ENCODE measurements around the gene SORCS3. TPM values are rescaled to one million over a fixed set of nuclear protein-coding genes. Genes with fewer than 3 reads are reported as not detected.

SORCS3 gene
- total RNA-seq, 1 experiment from 2014 or later = 0.18 TPM

- H3K27me3 ChIP-seq (replicated peaks; ENCODE audit: control insufficient read depth, insufficient read depth, low read length) = no peaks in the 10 kb centered on the region
- H3K4me1 ChIP-seq = no peaks in the 10 kb centered on the region
- Mint-ChIP-seq H3K9me3 (ENCODE audit: unreplicated experiment) (no peaks in the 10 kb centered on the region), H3K27me3 (ENCODE audit: insufficient read depth, unreplicated experiment) (peaks cover 11% of the 10 kb centered on the region), H3K4me3 (ENCODE audit: unreplicated experiment) (no peak overlapping the region), H3K27ac (ENCODE audit: unreplicated experiment) (no peak overlapping the region), H3K4me1 (ENCODE audit: low read depth, unreplicated experiment) (no peaks in the 10 kb centered on the region), H3K36me3 (ENCODE audit: insufficient read depth, unreplicated experiment) (no peaks in the 10 kb centered on the region)
- H3K4me3 ChIP-seq (ENCODE audit: low read depth, low read length) = no peak overlapping the region
- ChIA-PET POLR2A (no interaction called here), CTCF (no interaction called here)
- no TSS peak for BruUV-seq (replicated peaks)
- no peak for TF ChIP-seq CTCF (IDR thresholded peaks at IDR 0.05; ENCODE audit: insufficient read depth in 1 of 2, low read depth in 1 of 2, low read length in 1 of 2, severe bottlenecking in 1 of 2, unreplicated experiment in 1 of 2)
- no peaks in the 10 kb centered on the region for H3K36me3 ChIP-seq (ENCODE audit: control insufficient read depth, insufficient read depth, low read length)
- intact Hi-C loops (cut with micrococcal nuclease; ENCODE audit: unreplicated experiment) = no loop called here
- no peak for DNase-seq
- H3K9me3 ChIP-seq = no peaks in the 10 kb centered on the region
Measured at GRCh38 chr10:104731192-104731591, 90.1 kb downstream of the SORCS3 start.

- no peak overlapping the region for H3K4me3 Mint-ChIP-seq (ENCODE audit: unreplicated experiment)
- Histone ChIP-seq H3K4me3 (ENCODE audit: low read depth, low read length) (no peak overlapping the region), H3K4me1 (no peaks in the 10 kb centered on the region), H3K27me3 (replicated peaks; ENCODE audit: control insufficient read depth, insufficient read depth, low read length) (no peaks in the 10 kb centered on the region), H3K9me3 (no peaks in the 10 kb centered on the region), H3K36me3 (ENCODE audit: control insufficient read depth, insufficient read depth, low read length) (no peaks in the 10 kb centered on the region)
- ChIA-PET CTCF (no interaction called here), POLR2A (no interaction called here)
- BruUV-seq (replicated peaks) = no TSS peak
- intact Hi-C loops (cut with micrococcal nuclease; ENCODE audit: unreplicated experiment) = no loop called here
- TF ChIP-seq CTCF (IDR thresholded peaks at IDR 0.05; ENCODE audit: insufficient read depth in 1 of 2, low read depth in 1 of 2, low read length in 1 of 2, severe bottlenecking in 1 of 2, unreplicated experiment in 1 of 2) = no peak
- peaks cover 11% of the 10 kb centered on the region for H3K27me3 Mint-ChIP-seq (ENCODE audit: insufficient read depth, unreplicated experiment)
- no peaks in the 10 kb centered on the region for H3K9me3 Mint-ChIP-seq (ENCODE audit: unreplicated experiment)
- H3K4me1 Mint-ChIP-seq (ENCODE audit: low read depth, unreplicated experiment) = no peaks in the 10 kb centered on the region
- H3K36me3 Mint-ChIP-seq (ENCODE audit: insufficient read depth, unreplicated experiment) = no peaks in the 10 kb centered on the region
- H3K27ac Mint-ChIP-seq (ENCODE audit: unreplicated experiment) = no peak overlapping the region
- no peak for DNase-seq
Measured at GRCh38 chr10:104732222-104732621, 91.1 kb downstream of the SORCS3 start.

- no peak overlapping the region for H3K4me3 Mint-ChIP-seq (ENCODE audit: unreplicated experiment)
- no TSS peak for BruUV-seq (replicated peaks)
- H3K27me3 ChIP-seq (replicated peaks; ENCODE audit: control insufficient read depth, insufficient read depth, low read length) = no peaks in the 10 kb centered on the region
- ChIA-PET CTCF (no interaction called here), POLR2A (no interaction called here)
- H3K4me1 Mint-ChIP-seq (ENCODE audit: low read depth, unreplicated experiment) = no peaks in the 10 kb centered on the region
- DNase-seq = no peak
- H3K9me3 ChIP-seq = no peaks in the 10 kb centered on the region
- no peaks in the 10 kb centered on the region for H3K36me3 Mint-ChIP-seq (ENCODE audit: insufficient read depth, unreplicated experiment)
- intact Hi-C loops (cut with micrococcal nuclease; ENCODE audit: unreplicated experiment) = no loop called here
- H3K4me3 ChIP-seq (ENCODE audit: low read depth, low read length) = no peak overlapping the region
- H3K27me3 Mint-ChIP-seq (ENCODE audit: insufficient read depth, unreplicated experiment) = peaks cover 10% of the 10 kb centered on the region
- H3K36me3 ChIP-seq (ENCODE audit: control insufficient read depth, insufficient read depth, low read length) = no peaks in the 10 kb centered on the region
- TF ChIP-seq CTCF (IDR thresholded peaks at IDR 0.05; ENCODE audit: insufficient read depth in 1 of 2, low read depth in 1 of 2, low read length in 1 of 2, severe bottlenecking in 1 of 2, unreplicated experiment in 1 of 2) = no peak
- H3K4me1 ChIP-seq = no peaks in the 10 kb centered on the region
- no peaks in the 10 kb centered on the region for H3K9me3 Mint-ChIP-seq (ENCODE audit: unreplicated experiment)
- no peak overlapping the region for H3K27ac Mint-ChIP-seq (ENCODE audit: unreplicated experiment)
Measured at GRCh38 chr10:104734433-104734832, 93.3 kb downstream of the SORCS3 start.

Data from Caco-2 (cell line).